ENCODE measurements around the gene PRSS12.

The PRSS12 gene

GRCh38 chr4:118354913-118355312 lies 2.1 kb upstream of the PRSS12 start:
- no peak for DNase-seq

- no peak for DNase-seq
Observed at GRCh38 chr4:118353534-118354030, 779 bp upstream of the PRSS12 start.

- peak; percentile 32 for DNase-seq
Observed at GRCh38 chr4:118351851-118352827, 664 bp downstream of the PRSS12 start.

- DNase-seq = no peak
Observed at GRCh38 chr4:118350961-118351360, 1.8 kb downstream of the PRSS12 start.

- DNase-seq = no peak
Observed at GRCh38 chr4:118348886-118349285, 3.9 kb downstream of the PRSS12 start.

- DNase-seq = no peak
Observed at GRCh38 chr4:118346495-118346894, 6.3 kb downstream of the PRSS12 start.

GRCh38 chr4:118345813-118346212 lies 7.0 kb downstream of the PRSS12 start:
- DNase-seq = no peak

- DNase-seq = no peak
Observed at GRCh38 chr4:118344801-118345200, 8.0 kb downstream of the PRSS12 start.

- no peak for DNase-seq
Observed at GRCh38 chr4:118343501-118343900, 9.3 kb downstream of the PRSS12 start.

GRCh38 chr4:118340109-118340508 lies 12.7 kb downstream of the PRSS12 start:
- no peak for DNase-seq

GRCh38 chr4:118338981-118339765 lies 13.6 kb downstream of the PRSS12 start:
- no peak for DNase-seq

- DNase-seq = no peak
Observed at GRCh38 chr4:118338518-118338917, 14.3 kb downstream of the PRSS12 start.

GRCh38 chr4:118337954-118338353 lies 14.8 kb downstream of the PRSS12 start:
- DNase-seq = no peak

- DNase-seq = no peak
Observed at GRCh38 chr4:118335774-118336173, 17.0 kb downstream of the PRSS12 start.

GRCh38 chr4:118335324-118335723 lies 17.5 kb downstream of the PRSS12 start:
- DNase-seq = no peak

- DNase-seq = no peak
Observed at GRCh38 chr4:118331352-118331751, 21.5 kb downstream of the PRSS12 start.

- DNase-seq = no peak
Observed at GRCh38 chr4:118329849-118330248, 23.0 kb downstream of the PRSS12 start.

GRCh38 chr4:118327554-118328241 lies 25.1 kb downstream of the PRSS12 start:
- no peak for DNase-seq

GRCh38 chr4:118326585-118326984 lies 26.2 kb downstream of the PRSS12 start:
- no peak for DNase-seq

GRCh38 chr4:118325431-118325830 lies 27.4 kb downstream of the PRSS12 start:
- DNase-seq = no peak

GRCh38 chr4:118322831-118323502 lies 29.8 kb downstream of the PRSS12 start:
- DNase-seq = no peak

GRCh38 chr4:118318931-118319330 lies 33.9 kb downstream of the PRSS12 start:
- DNase-seq = no peak
